Measurements from ENCODE around the gene SASH1.

DNA sequence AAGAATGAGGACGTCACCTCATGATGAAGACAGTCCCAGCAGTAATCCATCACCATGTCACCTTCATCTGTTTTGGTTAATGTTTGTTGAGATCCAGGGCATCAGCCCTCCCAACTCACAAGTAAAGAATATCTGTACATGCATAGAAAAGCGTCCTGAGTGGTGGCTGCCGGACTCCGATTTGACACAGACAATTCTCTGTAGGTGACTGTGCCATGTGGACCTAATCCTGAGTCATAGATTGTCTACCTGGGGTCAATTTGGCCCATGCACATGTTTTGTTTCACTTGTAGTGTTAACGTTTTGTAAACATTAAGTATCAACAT, 235.8 kb downstream of the SASH1 start:
- TF ChIP-seq, protein P1, sequence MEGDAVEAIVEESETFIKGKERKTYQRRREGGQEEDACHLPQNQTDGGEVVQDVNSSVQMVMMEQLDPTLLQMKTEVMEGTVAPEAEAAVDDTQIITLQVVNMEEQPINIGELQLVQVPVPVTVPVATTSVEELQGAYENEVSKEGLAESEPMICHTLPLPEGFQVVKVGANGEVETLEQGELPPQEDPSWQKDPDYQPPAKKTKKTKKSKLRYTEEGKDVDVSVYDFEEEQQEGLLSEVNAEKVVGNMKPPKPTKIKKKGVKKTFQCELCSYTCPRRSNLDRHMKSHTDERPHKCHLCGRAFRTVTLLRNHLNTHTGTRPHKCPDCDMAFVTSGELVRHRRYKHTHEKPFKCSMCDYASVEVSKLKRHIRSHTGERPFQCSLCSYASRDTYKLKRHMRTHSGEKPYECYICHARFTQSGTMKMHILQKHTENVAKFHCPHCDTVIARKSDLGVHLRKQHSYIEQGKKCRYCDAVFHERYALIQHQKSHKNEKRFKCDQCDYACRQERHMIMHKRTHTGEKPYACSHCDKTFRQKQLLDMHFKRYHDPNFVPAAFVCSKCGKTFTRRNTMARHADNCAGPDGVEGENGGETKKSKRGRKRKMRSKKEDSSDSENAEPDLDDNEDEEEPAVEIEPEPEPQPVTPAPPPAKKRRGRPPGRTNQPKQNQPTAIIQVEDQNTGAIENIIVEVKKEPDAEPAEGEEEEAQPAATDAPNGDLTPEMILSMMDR (IDR thresholded peaks at IDR 0.05): no peak
- TF ChIP-seq POLR2A (IDR thresholded peaks at IDR 0.05) (no peak), POLR2AphosphoS5 (IDR thresholded peaks at IDR 0.05) (no peak)
